GM23338 (cell line): Measurements from ENCODE around the gene MKNK2. TPM values are rescaled to one million over a fixed set of nuclear protein-coding genes. Genes with fewer than 3 reads are reported as not detected.

Experiments used
- ATAC-seq: fragments of 200-7000 bp; cut with Tn5 transposase; 3 replicates; pipeline ENCODE4 v1.9.1; 2020
- DNase-seq: peaks from one replicate; pipeline ENCODE4 v3.0.0-alpha.2; 2015; ENCODE audit warnings: low spot score
- H2AFZ ChIP-seq: fragments of 200-600 bp; sonication (generic); 2 replicates; pipeline ENCODE4 v1.8.0; 2016; ENCODE audit warnings: antibody characterized with exemption, mild to moderate bottlenecking, moderate library complexity
- H3F3A ChIP-seq: fragments of 200-600 bp; sonication (generic); replicated peaks from 2 replicates; pipeline ENCODE4 v1.8.0; 2017; ENCODE audit warnings: antibody characterized with exemption, mixed run types, low read depth
- H3K27ac ChIP-seq: fragments of 200-600 bp; sonication (generic); 2 replicates; pipeline ENCODE4 v1.6.1; 2016; ENCODE audit warnings: low read depth
- H3K27me3 ChIP-seq: fragments of 200-600 bp; sonication (generic); 2 replicates; pipeline ENCODE4 v1.8.0; 2016; ENCODE audit warnings: mild to moderate bottlenecking, mixed run types, moderate library complexity; ENCODE audit not compliant: insufficient read depth
- H3K36me3 ChIP-seq: fragments of 200-600 bp; sonication (generic); 2 replicates; pipeline ENCODE4 v1.8.0; 2016; ENCODE audit warnings: mild to moderate bottlenecking; ENCODE audit not compliant: insufficient read depth
- H3K4me1 ChIP-seq: fragments of 200-600 bp; sonication (generic); 2 replicates; pipeline ENCODE4 v1.8.0; 2016; ENCODE audit warnings: mild to moderate bottlenecking, moderate library complexity; ENCODE audit not compliant: insufficient read depth
- H3K4me2 ChIP-seq: fragments of 200-600 bp; sonication (generic); 2 replicates; pipeline ENCODE4 v1.7.1; 2017; ENCODE audit warnings: mixed run types
- H3K4me3 ChIP-seq: fragments of 200-600 bp; sonication (generic); 2 replicates; pipeline ENCODE4 v1.6.1; 2016; ENCODE audit warnings: mixed run types
- H3K79me2 ChIP-seq: fragments of 200-600 bp; sonication (generic); replicated peaks from 2 replicates; pipeline ENCODE4 v1.8.0; 2017; ENCODE audit warnings: mild to moderate bottlenecking; ENCODE audit not compliant: insufficient read depth
- H3K9me2 ChIP-seq: fragments of 200-600 bp; sonication (generic); 2 replicates; pipeline ENCODE4 v1.8.0; 2017; ENCODE audit not compliant: insufficient read depth
- H4K20me1 ChIP-seq: fragments of 200-600 bp; sonication (generic); replicated peaks from 2 replicates; pipeline ENCODE4 v1.8.0; 2017; ENCODE audit warnings: mild to moderate bottlenecking; ENCODE audit not compliant: insufficient read depth
- H3K27ac Mint-ChIP-seq: 2 replicates; pipeline ENCODE4 v1.8.0; 2020; ENCODE audit warnings: inconsistent platforms, mild to moderate bottlenecking, moderate library complexity, mixed read lengths
- H3K27me3 Mint-ChIP-seq: 3 replicates; pipeline ENCODE4 v1.8.0; 2022; ENCODE audit warnings: low read depth, mild to moderate bottlenecking, moderate library complexity, mixed read lengths, inconsistent platforms; ENCODE audit not compliant: insufficient read depth, poor library complexity
- H3K36me3 Mint-ChIP-seq: 3 replicates; pipeline ENCODE4 v1.8.0; 2021; ENCODE audit warnings: low read depth, mild to moderate bottlenecking, inconsistent platforms, moderate library complexity, mixed read lengths
- H3K4me1 Mint-ChIP-seq: 3 replicates; pipeline ENCODE4 v1.8.0; 2020; ENCODE audit warnings: mild to moderate bottlenecking, inconsistent platforms, mixed read lengths
- H3K4me3 Mint-ChIP-seq: 3 replicates; pipeline ENCODE4 v1.8.0; 2021; ENCODE audit warnings: moderate library complexity, mild to moderate bottlenecking, inconsistent platforms, mixed read lengths
- H3K9me3 Mint-ChIP-seq: 3 replicates; pipeline ENCODE4 v1.8.0; 2020; ENCODE audit warnings: moderate library complexity, mild to moderate bottlenecking, inconsistent platforms, mixed read lengths
- CTCF ChIP-seq, 2 experiments: fragments of 200-600 bp in 1 of 2; sonication (generic) in 1 of 2; conservative IDR thresholded peaks; 2 replicates each; pipeline versions ENCODE4 v1.5.1 to v1.6.1; 2016 to 2017; ENCODE audit warnings: antibody characterized with exemption in 2 of 2, low read depth in 2 of 2, mild to moderate bottlenecking in 2 of 2, moderate library complexity in 1 of 2
- EZH2 ChIP-seq: fragments of 200-600 bp; sonication (generic); IDR thresholded peaks from one replicate; pipeline ENCODE4 v1.8.0; 2017; ENCODE audit warnings: antibody characterized with exemption, mild to moderate bottlenecking, low read depth; ENCODE audit not compliant: unreplicated experiment
- JUNB ChIP-seq: IDR thresholded peaks from one replicate; pipeline ENCODE4 v1.6.1; 2016; ENCODE audit warnings: antibody characterized with exemption; ENCODE audit not compliant: unreplicated experiment
- NANOG ChIP-seq: IDR thresholded peaks from 2 replicates; pipeline ENCODE4 v1.6.1; 2016; ENCODE audit warnings: antibody characterized with exemption, borderline replicate concordance
- REST ChIP-seq: IDR thresholded peaks from one replicate; pipeline ENCODE4 v1.6.1; 2018; ENCODE audit warnings: antibody characterized with exemption; ENCODE audit not compliant: unreplicated experiment
- ZNF462 ChIP-seq: fragments of 250-450 bp; sonication (Bioruptor Pico); IDR thresholded peaks from 2 replicates; pipeline ENCODE4 v1.5.0; 2020; ENCODE audit warnings: mild to moderate bottlenecking, moderate library complexity
- polyA plus RNA-seq: library from polyadenylated mRNA; unstranded; fragments of >200 nt; fragmentation: Nextera tagmentation; extraction: Ambion mirVana; gene quantifications from 2 replicates; pipeline ENCODE4 v1.2.1, GENCODE V29; 2016
- total RNA-seq: library from RNA; depleted of rRNA; stranded (reverse); fragments of >200 nt; shearing (Covaris generic); gene quantifications from 2 replicates; pipeline ENCODE4 v1.2.3, GENCODE V29; 2014

MKNK2 gene
- total and polyA plus RNA-seq, 2 experiments from 2014 or later: 71.0 to 159 TPM

GRCh38 chr19:2062389-2062729 lies 11.3 kb upstream of the MKNK2 start:
- H3K4me1 Mint-ChIP-seq: peaks cover 24% of the 10 kb centered on the region
- Histone ChIP-seq H3K9me2 (no peaks in the 10 kb centered on the region), H2AFZ (no peak overlapping the region), H3K27me3 (no peaks in the 10 kb centered on the region), H3K36me3 (no peaks in the 10 kb centered on the region), H3K27ac (peak overlapping the region; percentile 53; the same call in 1 of the 2 replicates), H4K20me1 (no peaks in the 10 kb centered on the region), H3K4me3 (peak overlapping the region; percentile 83), H3K4me1 (peaks cover 21% of the 10 kb centered on the region), H3K4me2 (peak overlapping the region; percentile 85), H3K79me2 (no peaks in the 10 kb centered on the region), H3F3A (peaks cover 13% of the 10 kb centered on the region; the same call in 1 of the 2 replicates)
- TF ChIP-seq CTCF (conservative IDR thresholded peaks at IDR 0.05; ENCODE audit: low read depth in 2 of 2) (0 out of 4 replicates have a peak, but pooled peaks of 1 of the 2 experiments have one; percentile 1), JUNB (no peak), REST (no peak), EZH2 (no peak), ZNF462 (no peak), NANOG (no peak)
- H3K27me3 Mint-ChIP-seq: peaks cover 9% of the 10 kb centered on the region
- no peaks in the 10 kb centered on the region for H3K9me3 Mint-ChIP-seq
- H3K4me3 Mint-ChIP-seq: peak overlapping the region; percentile 87
- H3K27ac Mint-ChIP-seq: peak overlapping the region; percentile 97
- DNase-seq (no peak), ATAC-seq (no peak)
- H3K36me3 Mint-ChIP-seq: no peaks in the 10 kb centered on the region; the same call in 2 of the 3 replicates
